ENCODE data around the gene DUOX1.

The DUOX1 gene

GRCh38 chr15:45187894-45188830 is 58.4 kb downstream of the DUOX1 start, which contains the start of gene SHF:
SHF (minus strand) TSS chr15:45187966; CDS start chr15:45187951, 15 bp downstream.
- peak; percentile 73 for DNase-seq (ENCODE audit: low read depth)

- no peak for DNase-seq (ENCODE audit: low read depth)
These were observed 67.7 kb downstream of the DUOX1 start for GRCh38 chr15:45197512-45197911.

GRCh38 chr15:45198337-45199135 is 68.7 kb downstream of the DUOX1 start:
- DNase-seq (ENCODE audit: low read depth), result peak; percentile 90

GRCh38 chr15:45199136-45199810 is 69.5 kb downstream of the DUOX1 start:
- DNase-seq (ENCODE audit: low read depth), result no peak

- DNase-seq (ENCODE audit: low read depth), result peak; percentile 92
These were observed 70.4 kb downstream of the DUOX1 start for GRCh38 chr15:45200001-45200798.

- DNase-seq (ENCODE audit: low read depth), result peak; percentile 54
These were observed 71.2 kb downstream of the DUOX1 start for GRCh38 chr15:45200799-45201556.

- no peak for DNase-seq (ENCODE audit: low read depth)
These were observed 71.7 kb downstream of the DUOX1 start for GRCh38 chr15:45201557-45201859.

GRCh38 chr15:45201869-45202268 is 72.1 kb downstream of the DUOX1 start:
- no peak for DNase-seq (ENCODE audit: low read depth)

- no peak for DNase-seq (ENCODE audit: low read depth)
These were observed 73.4 kb downstream of the DUOX1 start for GRCh38 chr15:45203182-45203581.

GRCh38 chr15:45205192-45205591 is 75.4 kb downstream of the DUOX1 start:
- DNase-seq (ENCODE audit: low read depth), result peak; percentile 29

GRCh38 chr15:45212493-45212892 is 82.7 kb downstream of the DUOX1 start:
- no peak for DNase-seq (ENCODE audit: low read depth)
